ENCODE data around the gene OR2K2. TPM values are rescaled to one million over a fixed set of nuclear protein-coding genes. Genes with fewer than 3 reads are reported as not detected.

The OR2K2 gene
- total and polyA plus RNA-seq, 2 donors (not counting 1 experiment from before 2014, with no cell fraction given): not detected

DNA sequence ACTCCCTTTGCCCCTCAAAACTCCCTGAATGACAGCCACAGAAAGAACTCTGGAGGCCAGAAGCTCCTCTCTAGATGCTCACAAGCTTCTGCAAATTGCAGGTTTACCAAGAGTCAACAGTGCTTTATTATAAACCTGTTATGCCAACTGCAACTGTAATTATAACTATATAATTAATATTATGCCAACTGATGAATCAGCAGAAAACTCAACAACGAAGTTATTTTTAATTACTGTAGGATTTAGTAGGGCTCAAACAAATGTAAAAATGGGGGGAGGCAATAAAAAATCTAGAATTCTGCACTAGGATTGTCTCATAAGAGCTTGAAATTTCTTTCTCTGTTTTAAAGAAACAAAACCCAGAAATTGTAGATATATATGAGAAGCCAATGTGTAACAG, 37.0 kb upstream of the OR2K2 start:
- H3K79me2 ChIP-seq (ENCODE audit: control insufficient read depth, insufficient read depth, low read length): no peaks in the 10 kb centered on the region
- no peak overlapping the region for H3K9ac ChIP-seq (ENCODE audit: low read length)
- intact Hi-C loops (cut with micrococcal nuclease): no loop called here
- no peaks in the 10 kb centered on the region for H3K9me3 ChIP-seq (ENCODE audit: control extremely low read depth in 1 of 3, control insufficient read depth in 2 of 3, insufficient read depth in 1 of 3, low read length in 2 of 3)
- H4K20me1 ChIP-seq (ENCODE audit: control insufficient read depth, insufficient read depth, low read length, poor library complexity, severe bottlenecking): no peaks in the 10 kb centered on the region
- H3K27ac ChIP-seq (ENCODE audit: low read length in 2 of 2): no peak overlapping the region
- no peak for DNase-seq
- no peaks in the 10 kb centered on the region for H3K27me3 ChIP-seq (replicated peaks in 1 of 4; ENCODE audit: control extremely low read depth in 1 of 4, control insufficient read depth in 3 of 4, insufficient read depth in 4 of 4, low read length in 3 of 4)
- no peak overlapping the region for H2AFZ ChIP-seq (ENCODE audit: insufficient read depth, low read depth, low read length, poor library complexity, severe bottlenecking)
- ATAC-seq (ENCODE audit: low read depth): no peak
- H3K9me3 Mint-ChIP-seq (ENCODE audit: insufficient read depth): no peaks in the 10 kb centered on the region
- no peaks in the 10 kb centered on the region for H3K4me1 ChIP-seq (ENCODE audit: control insufficient read depth in 2 of 2, insufficient read depth in 2 of 2, low read length in 2 of 2)
- H3K4me3 ChIP-seq (ENCODE audit: control extremely low read depth in 1 of 5, extremely low read depth in 1 of 5, insufficient read depth in 1 of 5, low read depth in 2 of 5, low read length in 4 of 5): no peak overlapping the region
- CTCF ChIA-PET: no interaction called here
- H3K27me3 Mint-ChIP-seq: no peaks in the 10 kb centered on the region
- H3K4me2 ChIP-seq (replicated peaks; ENCODE audit: low read depth, low read length, poor library complexity, severe bottlenecking): no peak overlapping the region
- TF ChIP-seq, protein P1, sequence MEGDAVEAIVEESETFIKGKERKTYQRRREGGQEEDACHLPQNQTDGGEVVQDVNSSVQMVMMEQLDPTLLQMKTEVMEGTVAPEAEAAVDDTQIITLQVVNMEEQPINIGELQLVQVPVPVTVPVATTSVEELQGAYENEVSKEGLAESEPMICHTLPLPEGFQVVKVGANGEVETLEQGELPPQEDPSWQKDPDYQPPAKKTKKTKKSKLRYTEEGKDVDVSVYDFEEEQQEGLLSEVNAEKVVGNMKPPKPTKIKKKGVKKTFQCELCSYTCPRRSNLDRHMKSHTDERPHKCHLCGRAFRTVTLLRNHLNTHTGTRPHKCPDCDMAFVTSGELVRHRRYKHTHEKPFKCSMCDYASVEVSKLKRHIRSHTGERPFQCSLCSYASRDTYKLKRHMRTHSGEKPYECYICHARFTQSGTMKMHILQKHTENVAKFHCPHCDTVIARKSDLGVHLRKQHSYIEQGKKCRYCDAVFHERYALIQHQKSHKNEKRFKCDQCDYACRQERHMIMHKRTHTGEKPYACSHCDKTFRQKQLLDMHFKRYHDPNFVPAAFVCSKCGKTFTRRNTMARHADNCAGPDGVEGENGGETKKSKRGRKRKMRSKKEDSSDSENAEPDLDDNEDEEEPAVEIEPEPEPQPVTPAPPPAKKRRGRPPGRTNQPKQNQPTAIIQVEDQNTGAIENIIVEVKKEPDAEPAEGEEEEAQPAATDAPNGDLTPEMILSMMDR (IDR thresholded peaks at IDR 0.05): no peak
- no peak for TF ChIP-seq EZH2 (IDR thresholded peaks at IDR 0.05; ENCODE audit: borderline replicate concordance, insufficient read depth, low read depth, low read length, poor library complexity, severe bottlenecking)
- no peak overlapping the region for H3K4me3 Mint-ChIP-seq
- no peak overlapping the region for H3K27ac Mint-ChIP-seq
- H3K36me3 ChIP-seq (replicated peaks in 1 of 2; ENCODE audit: control extremely low read depth in 1 of 2, control insufficient read depth in 1 of 2, extremely low read depth in 1 of 2, insufficient read depth in 2 of 2, low read length in 1 of 2): peaks cover 21 to 55% of the 10 kb centered on the region in 2 experiments
- POLR2A ChIA-PET: no interaction called here
- no CpG with 5 or more reads among the region's 1 CpG for WGBS (ENCODE audit: insufficient coverage)
- no peaks in the 10 kb centered on the region for H3K4me1 Mint-ChIP-seq

DNA sequence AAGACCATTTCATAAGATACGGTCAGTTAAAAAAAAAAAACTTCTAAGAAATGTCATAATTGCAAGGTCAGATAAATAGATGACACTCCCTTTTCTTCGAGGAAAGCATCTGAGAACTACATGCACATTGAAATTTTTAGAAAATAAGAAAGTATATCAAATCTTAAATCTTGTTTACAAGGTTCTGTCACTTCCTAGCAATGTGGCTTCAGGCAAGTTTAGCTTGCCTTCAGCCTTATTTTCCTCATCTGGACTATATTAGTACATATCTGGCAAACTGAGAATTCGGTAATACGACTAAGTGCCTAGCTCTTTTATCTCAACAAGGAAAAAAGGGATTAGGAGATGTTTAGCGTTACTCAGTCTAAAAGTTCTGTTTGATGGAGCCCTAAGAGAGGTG, 32.5 kb upstream of the OR2K2 start:
- peaks cover 12 to 26% of the 10 kb centered on the region in 2 experiments for H3K36me3 ChIP-seq (replicated peaks in 1 of 2; ENCODE audit: control extremely low read depth in 1 of 2, control insufficient read depth in 1 of 2, extremely low read depth in 1 of 2, insufficient read depth in 2 of 2, low read length in 1 of 2)
- intact Hi-C loops (cut with micrococcal nuclease): no loop called here
- no peaks in the 10 kb centered on the region for H3K27me3 ChIP-seq (replicated peaks in 1 of 4; ENCODE audit: control extremely low read depth in 1 of 4, control insufficient read depth in 3 of 4, insufficient read depth in 4 of 4, low read length in 3 of 4)
- DNase-seq (no peak), ATAC-seq (ENCODE audit: low read depth) (no peak)
- CTCF ChIA-PET: interaction anchor here (0.6 kb wide), 1 partner anchor 281 kb away, joined by 4 read pairs; no protein-coding TSS in a partner anchor
- H3K27ac Mint-ChIP-seq: no peak overlapping the region
- H3K27ac ChIP-seq (ENCODE audit: low read length in 2 of 2): no peak overlapping the region
- TF ChIP-seq, protein P1 (IDR thresholded peaks at IDR 0.05): no peak
- H3K4me1 Mint-ChIP-seq: no peaks in the 10 kb centered on the region
- no peaks in the 10 kb centered on the region for H3K79me2 ChIP-seq (ENCODE audit: control insufficient read depth, insufficient read depth, low read length)
- no peaks in the 10 kb centered on the region for H4K20me1 ChIP-seq (ENCODE audit: control insufficient read depth, insufficient read depth, low read length, poor library complexity, severe bottlenecking)
- POLR2A ChIA-PET: no interaction called here
- H3K27me3 Mint-ChIP-seq: no peaks in the 10 kb centered on the region
- no peak overlapping the region for H3K9ac ChIP-seq (ENCODE audit: low read length)
- no peak overlapping the region for H3K4me2 ChIP-seq (replicated peaks; ENCODE audit: low read depth, low read length, poor library complexity, severe bottlenecking)
- no CpG with 5 or more reads among the region's 5 CpGs for WGBS (ENCODE audit: insufficient coverage)
- H3K9me3 ChIP-seq (ENCODE audit: control extremely low read depth in 1 of 3, control insufficient read depth in 2 of 3, insufficient read depth in 1 of 3, low read length in 2 of 3): no peaks in the 10 kb centered on the region
- no peaks in the 10 kb centered on the region for H3K4me1 ChIP-seq (ENCODE audit: control insufficient read depth in 2 of 2, insufficient read depth in 2 of 2, low read length in 2 of 2)
- H3K9me3 Mint-ChIP-seq (ENCODE audit: insufficient read depth): no peaks in the 10 kb centered on the region
- H3K4me3 ChIP-seq (ENCODE audit: control extremely low read depth in 1 of 5, extremely low read depth in 1 of 5, insufficient read depth in 1 of 5, low read depth in 2 of 5, low read length in 4 of 5): no peak overlapping the region
- no peak overlapping the region for H3K4me3 Mint-ChIP-seq
- no peak overlapping the region for H2AFZ ChIP-seq (ENCODE audit: insufficient read depth, low read depth, low read length, poor library complexity, severe bottlenecking)
